K562 (cell line): Measurements from ENCODE around the gene POTEM. TPM values are rescaled to one million over a fixed set of nuclear protein-coding genes. Genes with fewer than 3 reads are reported as not detected.
"Not testable (repeated sequence)": the region's sequence is repeated elsewhere in the genome, so short reads cannot be mapped to it uniquely, and the experiment has no call there.

ENCODE experiments used
- ATAC-seq: fragments of 200-7000 bp; cut with Tn5 transposase; 3 replicates; pipeline ENCODE4 v1.9.1; 2020; ENCODE audit warnings: moderate library complexity
- BruUV-seq: library from RNA; stranded (reverse); fragments of 400-500 nt; replicated peaks from 2 replicates; lab custom pipeline; 2021; lab: Mats Ljungman, UMichigan
- CTCF ChIA-PET: fragments of 300-600 bp; formaldehyde crosslinking; extraction: SDS; loops from one replicate; lab custom pipeline; 2021; ENCODE audit warnings: low intra/inter-chr PET ratio; lab: Yijun Ruan, JAX
- POLR2A ChIA-PET: fragments of 300-600, 350-650 bp; sonication (Branson Sonifier 250); formaldehyde crosslinking; extraction: SDS; loops from one replicate; lab custom pipeline; 2021; ENCODE audit warnings: antibody characterized with exemption, inconsistent platforms; lab: Yijun Ruan, JAX
- DNase-seq, 4 experiments: peaks; one replicate each; pipeline versions ENCODE4 v3.0.0 to v3.0.0-alpha.2; 2011 to 2018; ENCODE audit warnings: low spot score in 3 of 4, mixed read lengths in 3 of 4; ENCODE audit errors: extremely low read depth in 1 of 4
- FAIRE-seq: peaks from 2 replicates; lab custom pipeline; 2011; peaks lifted over from hg19 to GRCh38; lab: Jason Lieb, UNC
- H2AFZ ChIP-seq: 2 replicates; pipeline ENCODE4 v1.6.0; 2011; ENCODE audit warnings: low read depth, low read length, control low read depth, inconsistent platforms
- H3K27ac ChIP-seq: fragments of 200-600 bp; 3 replicates; pipeline ENCODE4 v1.8.0; 2011; ENCODE audit warnings: low read depth, mild to moderate bottlenecking, control low read depth, inconsistent platforms, low read length, moderate library complexity, mixed read lengths; ENCODE audit errors: extremely low read depth
- H3K27me3 ChIP-seq, 2 experiments: fragments of 300-600 bp in 1 of 2; 2 replicates in 1 of 2; 3 replicates in 1 of 2; pipeline versions ENCODE4 v1.6.0 to v1.8.0; 2011; ENCODE audit warnings: inconsistent platforms in 2 of 2, low read length in 2 of 2, mild to moderate bottlenecking in 1 of 2, mixed read lengths in 1 of 2, moderate library complexity in 1 of 2; ENCODE audit not compliant: control insufficient read depth in 2 of 2, insufficient read depth in 2 of 2
- H3K36me3 ChIP-seq: fragments of 300-600 bp; 3 replicates; pipeline ENCODE4 v1.8.0; 2011; ENCODE audit warnings: mild to moderate bottlenecking, low read length, inconsistent platforms; ENCODE audit not compliant: control insufficient read depth, insufficient read depth
- H3K4me1 ChIP-seq, 2 experiments: fragments of 200-600 bp in 1 of 2; replicated peaks in 1 of 2; 2 replicates in 1 of 2; 3 replicates in 1 of 2; pipeline versions ENCODE4 v1.5.1 to v1.8.0; 2011; ENCODE audit warnings: inconsistent platforms in 2 of 2, low read length in 2 of 2, mild to moderate bottlenecking in 1 of 2, mixed read lengths in 1 of 2, moderate library complexity in 1 of 2; ENCODE audit not compliant: control insufficient read depth in 2 of 2, insufficient read depth in 2 of 2
- H3K4me2 ChIP-seq: 2 replicates; pipeline ENCODE4 v1.6.1; 2011; ENCODE audit warnings: low read length, control low read depth, inconsistent platforms, mixed read lengths; ENCODE audit not compliant: insufficient read depth
- H3K4me3 ChIP-seq: fragments of 200-600 bp; sonication (generic), shearing (Covaris generic); 2 replicates; pipeline ENCODE4 v1.5.1; 2016; ENCODE audit warnings: control low read depth, inconsistent platforms
- H3K79me2 ChIP-seq: fragments of 200-600 bp; 3 replicates; pipeline ENCODE4 v1.8.0; 2011; ENCODE audit warnings: low read length, inconsistent platforms; ENCODE audit not compliant: control insufficient read depth, insufficient read depth
- H3K9ac ChIP-seq, 2 experiments: 2 replicates each; pipeline versions ENCODE4 v1.6.0 to v1.6.1; 2011; ENCODE audit warnings: low read depth in 2 of 2, low read length in 2 of 2, control low read depth in 1 of 2, inconsistent platforms in 1 of 2, mild to moderate bottlenecking in 1 of 2, mixed read lengths in 1 of 2; ENCODE audit not compliant: insufficient read depth in 1 of 2
- H3K9me1 ChIP-seq: one replicate; pipeline ENCODE4 v1.6.0; 2011; ENCODE audit warnings: inconsistent platforms, mild to moderate bottlenecking, low read length, moderate library complexity; ENCODE audit not compliant: control insufficient read depth, insufficient read depth
- H3K9me3 ChIP-seq: replicated peaks from 2 replicates; pipeline ENCODE4 v1.5.1; 2011; ENCODE audit warnings: low read depth, low read length, inconsistent platforms; ENCODE audit not compliant: control insufficient read depth, insufficient read depth
- H4K20me1 ChIP-seq: replicated peaks from 2 replicates; pipeline ENCODE4 v1.6.1; 2011; ENCODE audit warnings: low read length, inconsistent platforms, mixed read lengths; ENCODE audit not compliant: control insufficient read depth, insufficient read depth
- WGBS: fragments of 100-300 bp; shearing (Covaris generic); methylation state at CpG from one replicate; pipeline ENCODE4 v1.1.6; 2016; ENCODE audit warnings: low coverage, mixed read lengths; ENCODE audit not compliant: insufficient coverage; ENCODE audit errors: missing lambda C conversion rate; 5-methylcytosine and 5-hydroxymethylcytosine counted together
- in situ Hi-C: fragments of 300-500 bp; cut with MboI; formaldehyde crosslinking; loops from 4 replicates; pipeline ENCODE4 v1.15.0; 2018; ENCODE audit warnings: inconsistent platforms, mixed read lengths
- intact Hi-C: fragments of 100-400 bp; cut with micrococcal nuclease; formaldehyde crosslinking; loops from 2 replicates; pipeline ENCODE4 v1.14.2; 2022
- polyA plus RNA-seq, 8 experiments: library from polyadenylated mRNA; depleted of rRNA in 4 of 8; stranded (reverse) in 5 of 8; unstranded in 3 of 8; fragments of >200 nt; fragmentation: Nextera tagmentation in 2 of 8; fragmentation: Illumina TruSeq in 1 of 8; extraction: Ambion mirVana in 2 of 8; extraction: Trizol in 1 of 8; gene quantifications; 2 replicates each; pipeline versions ENCODE4 v1.2.1 to v1.2.3, GENCODE V29; 2011 to 2014; ENCODE audit warnings: inconsistent platforms in 1 of 8, missing spikeins in 1 of 8
- total RNA-seq, 7 experiments: library from RNA; depleted of rRNA in 6 of 7; stranded (reverse); fragments of >200 nt in 6 of 7; fragmentation: Illumina TruSeq in 2 of 7; extraction: Trizol in 2 of 7; gene quantifications; 2 replicates each; pipeline versions ENCODE4 v1.2.1 to v1.2.3, GENCODE V29; 2011 to 2021; ENCODE audit warnings: low replicate concordance in 1 of 7

Gene POTEM
- total and polyA plus RNA-seq, 9 of the 15 experiments (the other 6 are each of a cell fraction or from before 2014, with no cell fraction given): not detected

DNA sequence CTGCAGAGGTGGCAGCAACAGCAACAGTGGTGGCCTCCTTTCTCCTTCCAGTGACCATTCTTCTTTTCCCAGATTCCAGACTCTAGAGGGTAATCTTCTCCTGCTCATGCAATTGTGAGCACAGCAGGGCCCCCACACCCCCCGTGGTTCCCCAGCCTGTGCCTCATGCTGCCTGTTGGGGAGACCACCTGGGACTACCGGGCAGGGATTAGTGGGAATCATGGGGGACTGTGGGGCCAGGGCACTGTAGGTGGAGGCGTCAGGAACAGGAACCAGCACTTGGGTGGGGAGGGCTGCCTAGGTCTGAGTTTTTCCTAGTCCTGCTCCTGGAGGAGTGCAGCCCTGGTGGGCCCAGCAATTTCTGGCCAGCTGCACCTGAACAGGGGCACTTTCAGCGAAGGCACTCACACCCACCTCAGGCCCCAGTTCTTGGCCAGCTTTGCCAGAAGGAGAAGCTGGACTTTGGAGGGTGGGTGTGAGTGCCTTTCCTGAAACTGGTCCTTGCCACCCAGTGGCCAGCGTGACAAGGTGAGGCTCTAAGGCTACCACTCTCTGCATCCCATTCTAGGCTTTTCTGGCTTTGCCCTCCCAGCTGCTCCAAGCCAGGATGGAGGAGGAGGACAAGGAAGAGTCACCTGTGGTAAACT lies 46.1 kb upstream of the POTEM start:
- H3K36me3 ChIP-seq, H3K27me3 ChIP-seq, DNase-seq, H3K27ac ChIP-seq, CTCF ChIA-PET, BruUV-seq, H3K4me1 ChIP-seq, H3K79me2 ChIP-seq, H3K4me3 ChIP-seq, H3K4me2 ChIP-seq, FAIRE-seq, POLR2A ChIA-PET, H3K9me3 ChIP-seq, H2AFZ ChIP-seq, H3K9me1 ChIP-seq, H3K9ac ChIP-seq, H4K20me1 ChIP-seq, ATAC-seq, intact Hi-C loops, in situ Hi-C loops: not testable (repeated sequence)
- 0% methylated on average over 2 of the region's 5 CpGs for WGBS

DNA sequence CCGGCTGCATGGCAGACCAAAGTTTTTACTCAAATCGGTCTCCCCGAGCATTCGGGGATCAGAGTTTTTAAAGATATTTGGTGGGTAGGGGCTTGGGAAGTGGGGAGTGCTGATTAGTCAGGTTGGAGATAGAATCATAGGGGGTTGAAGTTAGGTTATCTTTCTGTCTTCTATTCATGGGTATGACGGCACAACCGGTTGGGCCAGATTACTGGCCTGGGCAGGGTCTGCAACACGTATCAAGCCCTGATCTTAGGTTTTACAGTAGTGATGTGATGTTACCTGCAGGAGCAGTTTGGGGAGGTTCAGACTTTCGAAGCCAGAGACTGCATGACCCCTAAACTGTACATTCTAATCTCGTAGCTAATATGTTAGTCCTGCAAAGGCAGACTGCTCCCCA lies 30.4 kb upstream of the POTEM start:
- H3K36me3 ChIP-seq, DNase-seq, H3K79me2 ChIP-seq, H3K4me3 ChIP-seq, H4K20me1 ChIP-seq, in situ Hi-C loops, BruUV-seq, ATAC-seq, H2AFZ ChIP-seq, H3K27ac ChIP-seq, POLR2A ChIA-PET, H3K9ac ChIP-seq, H3K4me1 ChIP-seq, CTCF ChIA-PET, intact Hi-C loops, H3K9me3 ChIP-seq, H3K4me2 ChIP-seq, FAIRE-seq, H3K27me3 ChIP-seq, H3K9me1 ChIP-seq: not testable (repeated sequence)
- WGBS: no CpG with 5 or more reads among the region's 9 CpGs

DNA sequence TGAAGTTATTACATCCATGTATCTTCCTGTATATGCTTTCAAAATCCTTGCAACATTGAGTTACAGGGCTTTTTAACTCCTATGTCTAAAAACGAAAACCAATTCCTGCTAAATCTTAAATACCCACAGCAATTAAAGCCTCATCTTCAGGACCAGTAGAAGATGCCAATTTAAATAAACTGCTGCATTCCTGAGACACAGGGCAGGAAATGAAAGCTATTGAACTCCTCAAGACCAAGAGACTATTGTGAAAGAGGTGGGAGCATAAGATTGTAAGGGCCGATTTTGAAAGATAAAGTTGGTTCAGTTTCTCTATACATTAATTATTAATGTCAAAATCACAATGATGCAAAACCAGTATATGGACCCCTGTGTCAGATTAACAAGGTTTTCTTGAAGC lies 28.5 kb upstream of the POTEM start:
- H3K27me3 ChIP-seq, DNase-seq, H2AFZ ChIP-seq, POLR2A ChIA-PET, CTCF ChIA-PET, H3K27ac ChIP-seq, FAIRE-seq, H4K20me1 ChIP-seq, H3K9ac ChIP-seq, H3K79me2 ChIP-seq, in situ Hi-C loops, H3K9me3 ChIP-seq, H3K9me1 ChIP-seq, H3K36me3 ChIP-seq, H3K4me2 ChIP-seq, H3K4me1 ChIP-seq, ATAC-seq, BruUV-seq, intact Hi-C loops, H3K4me3 ChIP-seq: not testable (repeated sequence)
- no CpG with 5 or more reads among the region's 2 CpGs for WGBS

- in situ Hi-C loops: not testable (repeated sequence)
These were observed 17.3 kb upstream of the POTEM start for GRCh38 chr14:18949939-18950338.

More at GRCh38 chr14:18949939-18950338, 17.3 kb upstream of the POTEM start:
- H2AFZ ChIP-seq, H3K79me2 ChIP-seq, H3K27ac ChIP-seq, H3K4me1 ChIP-seq, H3K9ac ChIP-seq, FAIRE-seq, CTCF ChIA-PET, DNase-seq, H4K20me1 ChIP-seq, H3K4me3 ChIP-seq, H3K9me1 ChIP-seq, H3K4me2 ChIP-seq, POLR2A ChIA-PET, ATAC-seq, H3K9me3 ChIP-seq, H3K27me3 ChIP-seq, H3K36me3 ChIP-seq, intact Hi-C loops, BruUV-seq: not testable (repeated sequence)
- 0% methylated on average over 1 of the region's 6 CpGs for WGBS
